ENCODE measurements around the gene ZNF560.

ZNF560 gene

GRCh38 chr19:9467161-9467560 is 31.3 kb downstream of the ZNF560 start:
- TF ChIP-seq, protein P1, sequence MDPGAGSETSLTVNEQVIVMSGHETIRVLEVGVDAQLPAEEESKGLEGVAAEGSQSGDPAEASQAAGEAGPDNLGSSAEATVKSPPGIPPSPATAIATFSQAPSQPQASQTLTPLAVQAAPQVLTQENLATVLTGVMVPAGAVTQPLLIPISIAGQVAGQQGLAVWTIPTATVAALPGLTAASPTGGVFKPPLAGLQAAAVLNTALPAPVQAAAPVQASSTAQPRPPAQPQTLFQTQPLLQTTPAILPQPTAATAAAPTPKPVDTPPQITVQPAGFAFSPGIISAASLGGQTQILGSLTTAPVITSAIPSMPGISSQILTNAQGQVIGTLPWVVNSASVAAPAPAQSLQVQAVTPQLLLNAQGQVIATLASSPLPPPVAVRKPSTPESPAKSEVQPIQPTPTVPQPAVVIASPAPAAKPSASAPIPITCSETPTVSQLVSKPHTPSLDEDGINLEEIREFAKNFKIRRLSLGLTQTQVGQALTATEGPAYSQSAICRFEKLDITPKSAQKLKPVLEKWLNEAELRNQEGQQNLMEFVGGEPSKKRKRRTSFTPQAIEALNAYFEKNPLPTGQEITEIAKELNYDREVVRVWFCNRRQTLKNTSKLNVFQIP (CRISPR knock-in tag; IDR thresholded peaks at IDR 0.05; ENCODE audit: borderline replicate concordance, low read depth), result no peak
- TF ChIP-seq SNAI2 (CRISPR knock-in tag; IDR thresholded peaks at IDR 0.05) (no peak), ESRRG (CRISPR knock-in tag; IDR thresholded peaks at IDR 0.05) (no peak), TCF4 (CRISPR knock-in tag; IDR thresholded peaks at IDR 0.05; ENCODE audit: borderline replicate concordance) (no peak), PATZ1 (CRISPR knock-in tag; IDR thresholded peaks at IDR 0.05; ENCODE audit: borderline replicate concordance) (no peak), ZC3H10 (CRISPR knock-in tag; IDR thresholded peaks at IDR 0.05) (no peak), ARNTL (CRISPR knock-in tag; IDR thresholded peaks at IDR 0.05; ENCODE audit: borderline replicate concordance, low read depth) (no peak), ZNF565 (CRISPR knock-in tag; conservative IDR thresholded peaks at IDR 0.05; ENCODE audit: low read depth) (no peak)
- ATAC-seq, result no peak

DNA sequence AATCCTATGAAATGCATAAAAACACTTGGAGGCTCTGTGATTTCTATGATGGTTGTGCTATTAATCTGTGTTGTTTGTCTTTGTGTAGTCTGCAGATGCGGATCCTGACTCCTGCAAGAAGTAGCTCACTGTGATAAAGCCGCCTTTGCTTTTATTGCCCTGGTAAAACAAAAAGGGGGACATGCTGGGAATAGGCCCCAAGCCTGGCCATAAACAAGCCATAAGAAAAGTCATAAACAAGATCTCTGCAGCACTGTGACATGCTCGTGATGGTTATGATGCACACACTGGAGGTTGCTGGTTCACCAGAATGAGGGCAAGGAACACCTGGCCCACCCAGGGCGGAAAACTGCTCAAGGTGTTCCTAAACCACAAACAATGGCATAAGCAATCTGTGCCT is 36.5 kb downstream of the ZNF560 start:
- ATAC-seq, result no peak
- TF ChIP-seq PPARA (CRISPR knock-in tag; IDR thresholded peaks at IDR 0.05; ENCODE audit: borderline replicate concordance) (no peak), ZC3H10 (CRISPR knock-in tag; IDR thresholded peaks at IDR 0.05) (no peak), BACH2 (CRISPR knock-in tag; IDR thresholded peaks at IDR 0.05; ENCODE audit: borderline replicate concordance) (no peak), CSDC2 (CRISPR knock-in tag; IDR thresholded peaks at IDR 0.05) (no peak), GLIS3 (CRISPR knock-in tag; IDR thresholded peaks at IDR 0.05) (no peak), TSHZ2 (CRISPR knock-in tag; IDR thresholded peaks at IDR 0.05) (no peak), ZNF8 (CRISPR knock-in tag; IDR thresholded peaks at IDR 0.05) (no peak), TOX (CRISPR knock-in tag; IDR thresholded peaks at IDR 0.05; ENCODE audit: borderline replicate concordance) (no peak), RARB (CRISPR knock-in tag; IDR thresholded peaks at IDR 0.05) (no peak), SNAI2 (CRISPR knock-in tag; IDR thresholded peaks at IDR 0.05) (no peak), ARNTL (CRISPR knock-in tag; IDR thresholded peaks at IDR 0.05; ENCODE audit: borderline replicate concordance, low read depth) (no peak), ESRRG (CRISPR knock-in tag; IDR thresholded peaks at IDR 0.05) (no peak), OSR1 (CRISPR knock-in tag; IDR thresholded peaks at IDR 0.05) (no peak), TCF4 (CRISPR knock-in tag; IDR thresholded peaks at IDR 0.05; ENCODE audit: borderline replicate concordance) (no peak), ZFP3 (CRISPR knock-in tag; IDR thresholded peaks at IDR 0.05) (no peak), ZNF565 (CRISPR knock-in tag; conservative IDR thresholded peaks at IDR 0.05; ENCODE audit: low read depth) (no peak)
- TF ChIP-seq, protein P2, sequence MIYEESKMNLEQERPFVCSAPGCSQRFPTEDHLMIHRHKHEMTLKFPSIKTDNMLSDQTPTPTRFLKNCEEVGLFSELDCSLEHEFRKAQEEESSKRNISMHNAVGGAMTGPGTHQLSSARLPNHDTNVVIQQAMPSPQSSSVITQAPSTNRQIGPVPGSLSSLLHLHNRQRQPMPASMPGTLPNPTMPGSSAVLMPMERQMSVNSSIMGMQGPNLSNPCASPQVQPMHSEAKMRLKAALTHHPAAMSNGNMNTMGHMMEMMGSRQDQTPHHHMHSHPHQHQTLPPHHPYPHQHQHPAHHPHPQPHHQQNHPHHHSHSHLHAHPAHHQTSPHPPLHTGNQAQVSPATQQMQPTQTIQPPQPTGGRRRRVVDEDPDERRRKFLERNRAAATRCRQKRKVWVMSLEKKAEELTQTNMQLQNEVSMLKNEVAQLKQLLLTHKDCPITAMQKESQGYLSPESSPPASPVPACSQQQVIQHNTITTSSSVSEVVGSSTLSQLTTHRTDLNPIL (CRISPR knock-in tag; IDR thresholded peaks at IDR 0.05; ENCODE audit: low read depth), result no peak
- TF ChIP-seq, protein P3, sequence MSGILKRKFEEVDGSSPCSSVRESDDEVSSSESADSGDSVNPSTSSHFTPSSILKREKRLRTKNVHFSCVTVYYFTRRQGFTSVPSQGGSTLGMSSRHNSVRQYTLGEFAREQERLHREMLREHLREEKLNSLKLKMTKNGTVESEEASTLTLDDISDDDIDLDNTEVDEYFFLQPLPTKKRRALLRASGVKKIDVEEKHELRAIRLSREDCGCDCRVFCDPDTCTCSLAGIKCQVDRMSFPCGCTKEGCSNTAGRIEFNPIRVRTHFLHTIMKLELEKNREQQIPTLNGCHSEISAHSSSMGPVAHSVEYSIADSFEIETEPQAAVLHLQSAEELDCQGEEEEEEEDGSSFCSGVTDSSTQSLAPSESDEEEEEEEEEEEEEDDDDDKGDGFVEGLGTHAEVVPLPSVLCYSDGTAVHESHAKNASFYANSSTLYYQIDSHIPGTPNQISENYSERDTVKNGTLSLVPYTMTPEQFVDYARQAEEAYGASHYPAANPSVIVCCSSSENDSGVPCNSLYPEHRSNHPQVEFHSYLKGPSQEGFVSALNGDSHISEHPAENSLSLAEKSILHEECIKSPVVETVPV (CRISPR knock-in tag; IDR thresholded peaks at IDR 0.05), result no peak
- TF ChIP-seq, protein P1 (CRISPR knock-in tag; IDR thresholded peaks at IDR 0.05; ENCODE audit: borderline replicate concordance, low read depth), result no peak

Data from SK-N-SH treated with all-trans-retinoic acid at 6 μM for 48 hours (cell line).